DOHH2 (cell line): ENCODE data around the gene SIT1.
A peak's percentile ranks its signal among the peaks of the same experiment; 100 is the strongest.

Experiments
- H3F3A ChIP-seq: fragments of 200-600 bp; sonication (generic), shearing (Covaris generic); 2 replicates; pipeline ENCODE4 v1.6.0; 2016; ENCODE audit warnings: antibody characterized with exemption, mild to moderate bottlenecking; ENCODE audit not compliant: control insufficient read depth, insufficient read depth
- H3K27ac ChIP-seq: fragments of 200-600 bp; sonication (generic); 2 replicates; pipeline ENCODE4 v1.5.1; 2014; ENCODE audit warnings: low read depth, mild to moderate bottlenecking, low read length, moderate library complexity
- H3K27me3 ChIP-seq: fragments of 200-600 bp; sonication (generic); 2 replicates; pipeline ENCODE4 v1.6.1; 2014; ENCODE audit warnings: mild to moderate bottlenecking, low read length, mixed read lengths; ENCODE audit not compliant: control insufficient read depth
- H3K36me3 ChIP-seq: fragments of 200-600 bp; sonication (generic); 2 replicates; pipeline ENCODE4 v1.6.1; 2014; ENCODE audit warnings: mild to moderate bottlenecking, low read length, moderate library complexity, mixed read lengths; ENCODE audit not compliant: control insufficient read depth
- H3K4me1 ChIP-seq: fragments of 200-600 bp; sonication (generic); 2 replicates; pipeline ENCODE4 v1.6.1; 2014; ENCODE audit warnings: mild to moderate bottlenecking, low read length, mixed read lengths; ENCODE audit not compliant: control insufficient read depth
- H3K4me2 ChIP-seq: fragments of 200-600 bp; sonication (generic); 2 replicates; pipeline ENCODE4 v1.6.0; 2014; ENCODE audit warnings: mild to moderate bottlenecking, low read length, moderate library complexity
- H3K4me3 ChIP-seq: fragments of 200-600 bp; sonication (generic); 2 replicates; pipeline ENCODE4 v1.5.1; 2014; ENCODE audit warnings: mild to moderate bottlenecking, low read length, mixed read lengths
- H3K79me2 ChIP-seq: fragments of 200-600 bp; sonication (generic); 2 replicates; pipeline ENCODE4 v1.6.1; 2014; ENCODE audit warnings: mild to moderate bottlenecking, low read length, mixed read lengths; ENCODE audit not compliant: control insufficient read depth
- H3K9me2 ChIP-seq: fragments of 200-600 bp; sonication (generic); replicated peaks from 2 replicates; pipeline ENCODE4 v1.6.1; 2014; ENCODE audit warnings: mild to moderate bottlenecking, low read length, mixed read lengths; ENCODE audit not compliant: control insufficient read depth
- H3K9me3 ChIP-seq: fragments of 200-600 bp; sonication (generic); 2 replicates; pipeline ENCODE4 v1.6.1; 2014; ENCODE audit warnings: antibody characterized with exemption, low read length, mixed read lengths; ENCODE audit not compliant: control insufficient read depth, insufficient read depth
- H4K20me1 ChIP-seq: fragments of 200-600 bp; sonication (generic); 2 replicates; pipeline ENCODE4 v1.6.0; 2014; ENCODE audit warnings: low read depth, mild to moderate bottlenecking, antibody characterized with exemption, low read length, moderate library complexity; ENCODE audit not compliant: control insufficient read depth, insufficient read depth
- EZH2phosphoT487 ChIP-seq: fragments of 200-600 bp; sonication (generic); IDR thresholded peaks from 2 replicates; pipeline ENCODE4 v1.6.1; 2017; ENCODE audit warnings: borderline replicate concordance, mild to moderate bottlenecking, antibody characterized with exemption, low read length, moderate library complexity, mixed read lengths
- TF ChIP-seq, protein P1 (sequence below): fragments of 200-600 bp; sonication (generic); IDR thresholded peaks from one replicate; pipeline ENCODE4 v1.5.1; 2014; ENCODE audit warnings: antibody characterized with exemption, mild to moderate bottlenecking, low read depth, low read length; ENCODE audit not compliant: poor library complexity, severe bottlenecking

SIT1 gene

DNA sequence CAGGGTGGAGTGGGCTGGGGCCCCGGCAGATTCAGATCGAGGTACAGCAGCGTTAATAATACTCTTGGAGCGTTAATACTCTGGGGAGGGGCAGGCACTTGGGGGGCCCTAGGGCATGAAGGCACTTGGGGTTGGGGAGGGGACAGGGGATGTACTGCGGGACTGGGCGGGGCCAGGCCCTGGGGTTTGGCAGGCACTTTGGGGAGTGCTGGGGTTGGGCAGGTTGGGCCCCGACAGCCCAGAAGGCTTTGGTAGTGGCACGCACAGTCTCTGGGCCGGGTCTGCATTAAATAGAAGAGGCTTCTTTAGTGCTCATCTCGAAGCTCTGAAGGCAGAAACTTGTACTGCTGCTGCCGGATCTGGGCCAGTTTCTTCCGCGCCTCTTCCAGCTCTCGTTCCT, 46.8 kb upstream of the SIT1 start:
- peaks cover 66% of the 10 kb centered on the region for H3K36me3 ChIP-seq
- H3K9me3 ChIP-seq = no peaks in the 10 kb centered on the region

DNA sequence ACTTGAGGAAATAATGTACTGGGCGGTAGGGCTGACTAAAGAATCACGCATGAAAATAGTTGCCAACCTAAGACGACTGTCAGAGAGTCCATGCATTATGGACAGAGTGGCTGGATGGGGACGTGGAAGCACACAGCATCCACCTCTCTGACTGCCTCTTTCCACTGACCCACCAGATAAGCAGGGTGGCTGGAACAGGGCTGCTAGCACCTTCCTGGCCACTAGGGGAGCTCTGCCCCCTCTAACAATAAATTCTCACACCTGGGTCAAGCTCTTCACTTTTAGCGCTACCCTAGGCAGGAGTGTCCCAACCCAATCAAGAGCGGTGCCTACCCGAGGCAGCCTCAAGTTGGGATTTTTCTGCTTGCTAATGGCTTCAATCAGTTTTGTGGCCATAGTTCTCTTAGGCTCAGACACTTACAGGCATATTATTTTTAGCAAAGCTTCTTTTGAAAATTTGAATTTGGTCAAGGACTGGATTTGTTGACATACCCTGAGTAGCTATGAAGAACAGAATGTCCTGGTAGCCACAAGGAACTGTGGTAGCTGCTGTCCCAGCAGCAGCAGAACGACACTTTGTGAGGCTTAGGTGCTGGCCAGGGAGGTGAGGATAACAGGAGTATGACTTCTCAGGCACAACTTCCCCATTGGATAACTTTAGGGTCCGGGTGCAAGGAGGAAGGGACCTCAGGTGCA, 45.9 kb upstream of the SIT1 start:
- TF ChIP-seq EZH2phosphoT487 = no peak
- TF ChIP-seq, protein P1, sequence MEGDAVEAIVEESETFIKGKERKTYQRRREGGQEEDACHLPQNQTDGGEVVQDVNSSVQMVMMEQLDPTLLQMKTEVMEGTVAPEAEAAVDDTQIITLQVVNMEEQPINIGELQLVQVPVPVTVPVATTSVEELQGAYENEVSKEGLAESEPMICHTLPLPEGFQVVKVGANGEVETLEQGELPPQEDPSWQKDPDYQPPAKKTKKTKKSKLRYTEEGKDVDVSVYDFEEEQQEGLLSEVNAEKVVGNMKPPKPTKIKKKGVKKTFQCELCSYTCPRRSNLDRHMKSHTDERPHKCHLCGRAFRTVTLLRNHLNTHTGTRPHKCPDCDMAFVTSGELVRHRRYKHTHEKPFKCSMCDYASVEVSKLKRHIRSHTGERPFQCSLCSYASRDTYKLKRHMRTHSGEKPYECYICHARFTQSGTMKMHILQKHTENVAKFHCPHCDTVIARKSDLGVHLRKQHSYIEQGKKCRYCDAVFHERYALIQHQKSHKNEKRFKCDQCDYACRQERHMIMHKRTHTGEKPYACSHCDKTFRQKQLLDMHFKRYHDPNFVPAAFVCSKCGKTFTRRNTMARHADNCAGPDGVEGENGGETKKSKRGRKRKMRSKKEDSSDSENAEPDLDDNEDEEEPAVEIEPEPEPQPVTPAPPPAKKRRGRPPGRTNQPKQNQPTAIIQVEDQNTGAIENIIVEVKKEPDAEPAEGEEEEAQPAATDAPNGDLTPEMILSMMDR = peak; percentile 92
- no peak overlapping the region for H3K4me3 ChIP-seq
- H3K36me3 ChIP-seq = peaks cover 59% of the 10 kb centered on the region
- H3K9me2 ChIP-seq = no peaks in the 10 kb centered on the region
- H3K27ac ChIP-seq = no peak overlapping the region
- H3K4me1 ChIP-seq = 0 out of 2 replicates have a peak, but pooled peaks cover 3% of the 10 kb centered on the region
- no peak overlapping the region for H3K4me2 ChIP-seq
- H3K9me3 ChIP-seq = no peaks in the 10 kb centered on the region
- no peaks in the 10 kb centered on the region for H3K27me3 ChIP-seq
- H4K20me1 ChIP-seq = no peaks in the 10 kb centered on the region
- 0 out of 2 replicates have a peak, but pooled peaks cover 11% of the 10 kb centered on the region for H3F3A ChIP-seq
- H3K79me2 ChIP-seq = no peaks in the 10 kb centered on the region

More for the DNA sequence above, 46.8 kb upstream of the SIT1 start:
- Histone ChIP-seq H3F3A (0 out of 2 replicates have a peak, but pooled peaks cover 6% of the 10 kb centered on the region), H3K79me2 (no peaks in the 10 kb centered on the region), H3K4me2 (no peak overlapping the region), H3K9me2 (no peaks in the 10 kb centered on the region), H3K27me3 (no peaks in the 10 kb centered on the region), H4K20me1 (no peaks in the 10 kb centered on the region), H3K4me1 (0 out of 2 replicates have a peak, but pooled peaks cover 3% of the 10 kb centered on the region), H3K27ac (no peak overlapping the region), H3K4me3 (no peak overlapping the region)
- TF ChIP-seq, protein P1 = no peak
- TF ChIP-seq EZH2phosphoT487 = no peak

DNA sequence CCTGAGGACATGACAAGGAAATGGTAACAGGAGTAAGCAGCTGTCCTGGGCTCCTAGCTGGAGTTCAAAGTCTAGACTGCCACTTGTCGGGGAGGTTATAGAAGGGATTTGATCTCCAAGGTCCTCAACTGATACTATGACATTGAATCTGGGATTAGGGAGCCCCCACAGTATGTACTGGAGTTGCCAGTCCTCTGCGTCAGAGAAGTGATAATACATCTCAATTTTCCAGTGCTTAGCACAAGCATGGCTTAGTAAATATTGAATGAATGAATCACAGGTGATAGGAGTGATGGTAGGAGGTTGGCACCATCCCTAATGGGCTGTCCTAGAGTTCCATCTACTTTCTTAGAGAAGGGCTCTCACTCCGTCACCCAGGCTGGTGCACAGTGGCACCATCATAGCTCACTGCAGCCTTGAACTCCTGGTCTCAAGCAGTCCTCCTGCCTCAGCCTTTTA, 45.2 kb upstream of the SIT1 start:
- Histone ChIP-seq H3F3A (peaks cover 13% of the 10 kb centered on the region; the same call in 1 of the 2 replicates), H3K27me3 (no peaks in the 10 kb centered on the region), H3K4me3 (no peak overlapping the region), H3K79me2 (no peaks in the 10 kb centered on the region), H3K4me1 (peaks cover 7% of the 10 kb centered on the region), H3K36me3 (peaks cover 54% of the 10 kb centered on the region), H3K9me3 (no peaks in the 10 kb centered on the region), H3K4me2 (no peak overlapping the region), H3K9me2 (no peaks in the 10 kb centered on the region), H4K20me1 (no peaks in the 10 kb centered on the region), H3K27ac (no peak overlapping the region)
- TF ChIP-seq EZH2phosphoT487 = no peak
- TF ChIP-seq, protein P1 = no peak
